Stimulated activated CD8-positive, alpha-beta memory T cell treated with anti-CD3 and anti-CD28 coated beads, Interleukin-12 subunit alpha, Interleukin-12 subunit beta, amount 100 ng/mL, for 24 hours (primary cell): ENCODE results near the gene FAM131C.
"Not testable (repeated sequence)": the region's sequence is repeated elsewhere in the genome, so short reads cannot be mapped to it uniquely, and the experiment has no call there.

Source experiments
- DNase-seq: peaks from one replicate; pipeline ENCODE4 v3.0.0-alpha.2; 2020; ENCODE audit errors: extremely low read depth

Gene FAM131C

GRCh38 chr1:16076865-16077238 lies 3.4 kb upstream of the FAM131C start:
- DNase-seq = no peak

- no peak for DNase-seq
Observed at GRCh38 chr1:16076031-16076864, 2.8 kb upstream of the FAM131C start.

GRCh38 chr1:16075337-16076030 lies 2.0 kb upstream of the FAM131C start:
- no peak for DNase-seq

GRCh38 chr1:16074217-16074616 lies 766 bp upstream of the FAM131C start:
- DNase-seq = no peak

GRCh38 chr1:16072616-16073484 lies 601 bp downstream of the FAM131C start:
- DNase-seq = no peak

GRCh38 chr1:16072095-16072494 lies 1.4 kb downstream of the FAM131C start:
- DNase-seq = no peak

GRCh38 chr1:16071614-16072013 lies 1.8 kb downstream of the FAM131C start:
- no peak for DNase-seq

- no peak for DNase-seq
Observed at GRCh38 chr1:16070640-16071355, 2.7 kb downstream of the FAM131C start.

- no peak for DNase-seq
Observed at GRCh38 chr1:16068356-16069270, 4.8 kb downstream of the FAM131C start.

- DNase-seq = no peak
Observed at GRCh38 chr1:16067933-16068332, 5.5 kb downstream of the FAM131C start.

GRCh38 chr1:16067127-16067768 lies 6.2 kb downstream of the FAM131C start:
- no peak for DNase-seq

GRCh38 chr1:16066245-16066644 lies 7.2 kb downstream of the FAM131C start:
- DNase-seq = no peak

- no peak for DNase-seq
Observed at GRCh38 chr1:16065269-16065576, 8.2 kb downstream of the FAM131C start.

- DNase-seq = no peak
Observed at GRCh38 chr1:16064536-16065268, 8.7 kb downstream of the FAM131C start.

GRCh38 chr1:16063921-16064320 lies 9.5 kb downstream of the FAM131C start:
- no peak for DNase-seq

GRCh38 chr1:16063226-16063829 lies 10.1 kb downstream of the FAM131C start:
- no peak for DNase-seq

- not testable (repeated sequence) for DNase-seq
Observed at GRCh38 chr1:16062687-16063075, 10.8 kb downstream of the FAM131C start.

GRCh38 chr1:16061989-16062686 lies 11.3 kb downstream of the FAM131C start:
- DNase-seq = not testable (repeated sequence)
